GM19240 (cell line): ENCODE data around the gene KCNIP3.
"Not testable (repeated sequence)": the region's sequence is repeated elsewhere in the genome, so short reads cannot be mapped to it uniquely, and the experiment has no call there.

Experiments used
- DNase-seq: peaks from one replicate; pipeline ENCODE4 v3.0.0; 2011; ENCODE audit warnings: low spot score; ENCODE audit not compliant: insufficient read length

KCNIP3 gene

GRCh38 chr2:95403204-95403721, 106.1 kb downstream of the KCNIP3 start:
- not testable (repeated sequence) for DNase-seq

GRCh38 chr2:95403824-95404223, 106.7 kb downstream of the KCNIP3 start:
- DNase-seq, result not testable (repeated sequence)

DNA sequence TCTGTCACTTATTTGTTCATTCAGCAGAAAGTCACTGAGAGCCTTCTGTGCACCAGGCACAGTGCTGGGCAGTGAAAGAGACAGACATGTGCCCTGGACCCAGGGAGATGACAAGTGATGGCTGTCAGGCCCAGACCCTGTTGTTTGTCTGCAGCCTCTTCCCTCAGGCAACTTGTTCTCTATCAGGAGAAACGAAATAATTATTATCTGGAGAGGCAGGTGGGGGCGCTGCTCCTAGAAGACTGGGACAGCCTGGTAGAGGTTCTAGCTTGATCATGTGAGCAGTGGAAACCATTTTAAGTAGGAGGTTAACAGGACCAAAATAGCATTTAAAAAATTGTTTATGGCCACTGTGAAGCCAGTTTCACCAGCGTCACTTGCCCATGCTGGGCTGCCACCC, 107.5 kb downstream of the KCNIP3 start:
- DNase-seq, result not testable (repeated sequence)

- not testable (repeated sequence) for DNase-seq
These were observed 114.1 kb downstream of the KCNIP3 start for GRCh38 chr2:95411239-95411638.

DNA sequence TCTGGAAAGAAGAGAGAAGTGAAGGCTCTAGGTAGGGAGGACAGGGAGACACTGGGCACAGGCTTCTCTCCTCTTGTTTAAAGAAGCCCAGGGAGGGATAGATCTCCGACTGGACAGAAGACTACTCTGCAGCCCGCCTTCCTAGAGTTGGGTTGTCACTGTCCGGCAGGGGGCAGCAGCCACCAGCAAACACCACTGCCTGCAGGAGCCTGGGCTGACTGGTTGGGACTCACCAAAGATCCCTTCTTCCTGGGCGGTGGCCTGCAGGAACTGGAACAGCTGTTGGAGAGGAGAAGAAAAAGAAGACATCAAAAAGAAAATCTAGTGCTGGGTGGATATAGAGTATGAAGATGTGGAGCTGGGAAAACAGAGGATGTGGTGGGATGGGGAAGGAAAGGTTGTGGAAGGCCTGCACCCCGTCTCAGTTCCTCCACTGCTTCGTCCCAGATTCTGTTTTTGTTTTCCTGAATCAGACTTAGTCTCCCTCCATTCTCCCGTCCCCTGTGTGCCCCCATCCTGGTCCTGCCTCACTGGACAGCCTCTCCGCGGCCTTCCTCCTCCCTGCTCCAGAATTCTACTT, 117.0 kb downstream of the KCNIP3 start:
- peak; percentile 22 for DNase-seq

DNA sequence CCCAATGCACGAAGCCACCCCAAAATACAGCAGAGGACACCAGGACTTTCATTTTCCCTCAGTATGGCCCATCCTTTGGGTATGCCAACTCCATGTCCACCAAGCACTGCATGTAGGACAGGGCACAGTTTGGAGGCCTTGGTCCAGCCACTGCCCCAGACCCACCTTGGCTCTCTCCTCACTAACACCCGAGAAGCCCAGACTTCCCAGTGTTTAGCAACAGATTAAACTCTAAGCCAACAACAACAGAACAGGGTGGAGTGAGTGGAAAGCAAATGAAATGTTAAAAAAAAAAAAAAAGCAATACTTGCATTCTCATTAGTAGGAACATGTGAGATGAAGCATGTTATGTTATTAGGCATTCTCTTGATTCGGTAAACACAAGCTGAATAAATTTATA, 118.0 kb downstream of the KCNIP3 start:
- DNase-seq, result not testable (repeated sequence)

DNA sequence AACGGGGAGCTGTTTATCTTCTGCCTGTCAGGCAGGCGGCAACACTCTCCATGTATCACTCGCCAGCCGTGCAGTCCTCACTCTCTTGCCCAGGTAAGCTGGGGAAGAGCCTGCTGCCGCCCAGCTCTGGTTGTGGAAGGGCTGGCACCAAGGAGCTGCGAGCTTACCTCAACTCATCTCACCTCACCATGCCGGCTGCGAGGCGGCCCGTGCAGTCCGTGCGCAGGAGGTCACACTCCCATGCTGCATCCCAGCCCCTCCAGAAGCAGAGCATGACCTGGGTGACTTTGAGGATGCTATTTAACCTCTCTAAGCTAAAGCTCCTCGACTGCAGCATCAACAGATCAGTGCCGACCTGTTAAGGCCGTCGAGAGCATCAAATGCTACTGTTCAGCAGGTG, 118.4 kb downstream of the KCNIP3 start:
- not testable (repeated sequence) for DNase-seq

DNA sequence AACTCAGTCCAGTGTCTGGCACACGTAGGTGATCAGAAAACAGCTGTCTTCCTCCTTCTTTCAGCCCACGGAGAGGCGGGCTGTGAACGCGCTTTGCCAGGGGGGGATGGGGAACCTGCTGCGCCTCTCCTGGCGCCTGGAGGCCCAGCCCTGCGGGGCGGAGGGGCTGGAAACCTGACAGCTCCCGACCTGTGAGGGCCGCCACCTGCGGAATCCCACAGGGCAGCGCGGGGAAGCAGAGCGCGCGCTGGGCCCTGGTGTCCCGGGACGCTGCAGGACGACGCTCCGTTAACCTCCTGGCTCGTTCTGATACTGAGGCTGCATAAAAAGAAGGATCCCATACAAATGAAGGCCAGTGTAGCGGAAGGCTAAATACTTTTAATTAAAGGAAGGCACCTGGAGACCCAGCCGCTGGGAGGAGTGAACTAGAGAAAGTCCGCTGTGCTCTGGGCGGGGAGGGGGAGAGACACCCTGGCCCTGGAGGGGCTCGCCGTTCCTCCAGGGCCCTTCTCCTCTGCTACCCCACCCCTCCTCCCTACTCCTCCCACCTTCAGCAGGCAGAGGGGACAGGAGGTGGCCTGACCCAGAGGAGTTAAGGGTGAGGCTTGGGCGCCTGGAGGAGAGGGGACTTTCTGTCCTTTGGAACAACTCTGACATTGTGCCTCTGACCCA, 130.2 kb downstream of the KCNIP3 start:
- not testable (repeated sequence) for DNase-seq

DNA sequence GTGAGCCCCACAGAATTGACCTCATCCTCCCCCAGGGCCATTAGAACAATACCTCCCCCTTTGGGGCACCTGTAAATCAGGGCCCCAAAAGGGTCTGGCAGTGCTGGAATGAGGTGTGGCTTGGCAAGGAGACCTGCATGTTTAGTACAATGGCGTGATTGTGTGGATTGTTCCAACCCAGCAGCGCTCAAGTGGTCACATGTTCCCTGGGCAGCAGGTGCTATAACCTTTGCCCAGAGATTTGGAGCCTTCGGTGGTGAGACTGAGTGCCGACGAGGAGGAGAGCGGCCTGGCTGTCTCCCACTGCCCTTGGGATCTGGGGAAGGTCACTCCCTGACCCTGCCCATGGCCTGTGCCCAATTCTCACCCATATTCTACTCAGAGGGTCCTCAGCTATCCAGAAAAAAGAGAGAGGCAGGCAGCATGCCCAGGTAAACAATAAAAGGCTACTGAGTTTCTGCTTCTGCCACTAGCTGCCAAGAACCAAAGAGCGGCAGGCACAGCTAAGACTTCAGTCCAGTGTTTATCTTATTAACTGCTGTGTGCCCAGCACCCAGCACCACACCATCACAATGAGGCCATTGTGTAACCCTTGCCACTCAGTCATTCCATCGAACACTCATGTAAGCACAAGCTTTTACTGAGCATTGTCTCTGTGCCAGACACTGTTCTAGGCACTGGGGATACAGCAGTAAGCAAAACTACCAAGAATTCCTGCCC, 132.8 kb downstream of the KCNIP3 start:
- DNase-seq, result not testable (repeated sequence)

GRCh38 chr2:95433373-95433772, 136.2 kb downstream of the KCNIP3 start:
- not testable (repeated sequence) for DNase-seq

- DNase-seq, result not testable (repeated sequence)
These were observed 136.8 kb downstream of the KCNIP3 start for GRCh38 chr2:95433973-95434372.

DNA sequence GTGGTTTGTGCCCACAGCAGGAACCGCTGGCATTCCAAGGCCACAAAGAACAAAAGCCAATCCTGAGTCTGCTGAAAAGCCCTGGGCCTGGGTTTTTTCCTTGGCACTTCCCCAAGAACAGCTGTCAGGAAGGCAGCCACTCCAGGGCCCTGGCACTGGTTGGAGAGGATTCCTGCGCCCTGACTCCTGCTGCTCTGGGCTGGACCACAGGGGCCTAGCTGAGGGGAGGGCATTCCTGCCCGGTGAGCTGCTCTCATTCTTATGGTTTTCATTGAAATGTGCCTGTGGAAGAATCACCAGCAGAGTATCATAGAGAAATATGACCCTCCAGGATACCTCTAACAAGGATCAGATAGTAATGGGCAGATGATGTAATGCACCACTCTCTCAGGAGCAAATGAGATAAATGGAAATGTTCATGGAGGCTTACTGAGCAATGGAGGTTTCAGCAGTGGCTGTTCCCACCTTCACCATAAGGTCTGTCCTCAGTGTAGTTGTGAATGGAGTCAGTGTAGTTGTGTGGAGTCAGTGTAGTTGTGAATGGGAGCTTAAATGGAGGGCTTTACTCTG, 137.4 kb downstream of the KCNIP3 start:
- DNase-seq, result not testable (repeated sequence)

DNA sequence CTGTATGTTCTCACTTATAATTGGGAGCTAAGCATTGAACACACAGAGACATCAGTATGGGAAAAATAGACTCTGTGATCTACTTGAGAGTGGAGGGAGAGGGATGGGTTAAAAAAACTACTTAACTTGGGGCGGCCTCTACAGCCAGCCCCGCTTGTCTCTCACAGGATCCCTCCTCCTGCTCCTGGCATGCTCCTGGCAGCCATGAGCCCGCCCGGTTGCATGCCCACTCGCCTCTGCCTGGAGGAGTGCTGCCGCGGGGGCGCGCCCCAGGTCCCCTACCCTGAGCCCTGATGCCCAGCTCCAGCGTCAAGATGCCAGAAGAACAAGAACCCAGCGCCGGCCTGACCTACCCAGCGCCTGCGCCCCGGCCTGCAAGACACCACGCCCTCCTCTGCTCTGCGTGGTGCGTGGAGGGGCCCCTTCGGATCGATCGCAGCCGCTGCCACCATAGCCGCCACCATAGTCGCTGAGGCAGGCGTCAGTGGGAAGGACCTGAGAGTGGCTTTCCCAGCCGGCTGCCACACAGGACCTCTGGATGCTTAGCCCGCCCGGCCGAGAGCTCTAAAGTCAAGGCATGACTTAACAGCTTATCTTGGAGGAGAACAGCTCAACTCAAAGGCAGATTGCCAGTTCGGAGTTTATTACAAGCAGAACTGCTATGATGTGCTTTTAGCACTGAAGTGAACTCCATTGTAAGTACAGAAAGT, 138.2 kb downstream of the KCNIP3 start:
- not testable (repeated sequence) for DNase-seq
